Measurements from ENCODE around the gene PTPN12.
"Not testable (repeated sequence)": the region's sequence is repeated elsewhere in the genome, so short reads cannot be mapped to it uniquely, and the experiment has no call there.

The PTPN12 gene

GRCh38 chr7:77538281-77539212, 1.5 kb downstream of the PTPN12 start:
- peak; percentile 47 for DNase-seq

GRCh38 chr7:77540402-77540822, 3.3 kb downstream of the PTPN12 start:
- DNase-seq, result no peak

GRCh38 chr7:77540993-77541392, 3.9 kb downstream of the PTPN12 start:
- DNase-seq, result not testable (repeated sequence)

DNA sequence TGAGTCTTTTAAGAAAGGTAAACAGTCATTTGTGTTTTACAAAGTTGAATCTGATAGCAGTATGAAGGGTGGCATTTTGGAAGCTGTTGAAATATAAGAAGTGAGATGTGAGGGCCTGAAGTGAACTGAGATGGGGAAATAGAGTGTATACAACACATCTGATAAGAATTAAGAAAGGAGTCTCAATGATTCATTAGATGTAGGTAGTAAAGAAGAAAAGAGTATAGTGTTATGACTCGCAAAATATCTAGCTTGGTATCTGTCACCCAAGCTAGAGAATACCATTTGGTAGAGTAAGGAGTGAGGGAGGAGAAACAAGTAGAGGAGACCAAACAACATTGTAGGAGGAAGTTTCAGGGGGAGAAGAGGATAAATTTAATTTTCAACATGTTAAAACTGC, 5.3 kb downstream of the PTPN12 start:
- no peak for DNase-seq

DNA sequence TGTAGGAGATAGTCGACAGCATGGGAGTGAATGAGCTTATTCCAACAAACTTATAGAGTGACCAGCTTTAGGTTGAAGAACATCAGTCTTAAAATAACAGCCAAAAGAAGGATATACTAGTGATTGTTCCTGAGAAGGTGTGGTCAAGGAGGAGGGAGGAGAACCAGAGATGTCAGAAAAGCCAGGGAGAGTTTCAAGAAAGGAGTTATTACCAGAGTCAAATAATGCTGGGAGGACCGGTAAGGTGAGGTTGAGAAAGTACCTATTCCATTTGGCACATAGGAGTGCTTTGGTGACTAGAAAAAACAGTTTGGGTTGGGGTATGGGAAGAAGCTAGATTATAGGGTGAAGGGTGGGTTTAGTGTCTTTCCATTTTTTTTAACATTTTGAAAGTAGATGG, 5.8 kb downstream of the PTPN12 start:
- DNase-seq, result no peak

- no peak for DNase-seq
These were observed 6.8 kb downstream of the PTPN12 start for GRCh38 chr7:77543910-77544309.

GRCh38 chr7:77544518-77544917, 7.4 kb downstream of the PTPN12 start:
- DNase-seq, result no peak

- DNase-seq, result no peak
These were observed 11.1 kb downstream of the PTPN12 start for GRCh38 chr7:77548206-77548605.

GRCh38 chr7:77549106-77549870, 12.2 kb downstream of the PTPN12 start:
- no peak for DNase-seq

GRCh38 chr7:77550586-77550985, 13.5 kb downstream of the PTPN12 start:
- DNase-seq, result no peak

- DNase-seq, result no peak
These were observed 16.0 kb downstream of the PTPN12 start for GRCh38 chr7:77553123-77553522.

- no peak for DNase-seq
These were observed 21.3 kb downstream of the PTPN12 start for GRCh38 chr7:77558284-77558967.

- no peak for DNase-seq
These were observed 24.3 kb downstream of the PTPN12 start for GRCh38 chr7:77561352-77561751.

DNA sequence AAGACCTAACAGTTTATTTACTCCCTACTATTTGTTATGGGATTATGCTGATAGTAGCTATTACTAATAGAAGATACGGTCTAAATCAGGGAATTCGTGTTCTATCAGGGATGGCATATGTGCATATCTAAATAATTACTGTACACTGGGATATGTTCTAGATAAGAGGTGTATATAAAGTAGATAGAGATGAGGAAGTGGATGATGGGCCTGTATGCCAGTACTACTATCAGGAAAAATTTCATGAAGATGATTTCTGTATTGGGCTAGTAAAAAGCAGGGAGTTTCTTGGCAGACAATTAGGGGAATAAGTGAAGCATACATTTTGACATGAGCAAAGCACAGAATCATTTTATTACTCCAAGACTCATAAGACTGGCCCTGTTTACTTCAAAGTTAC, 26.2 kb downstream of the PTPN12 start:
- DNase-seq, result no peak

GRCh38 chr7:77565917-77566316, 28.8 kb downstream of the PTPN12 start:
- DNase-seq, result no peak

DNA sequence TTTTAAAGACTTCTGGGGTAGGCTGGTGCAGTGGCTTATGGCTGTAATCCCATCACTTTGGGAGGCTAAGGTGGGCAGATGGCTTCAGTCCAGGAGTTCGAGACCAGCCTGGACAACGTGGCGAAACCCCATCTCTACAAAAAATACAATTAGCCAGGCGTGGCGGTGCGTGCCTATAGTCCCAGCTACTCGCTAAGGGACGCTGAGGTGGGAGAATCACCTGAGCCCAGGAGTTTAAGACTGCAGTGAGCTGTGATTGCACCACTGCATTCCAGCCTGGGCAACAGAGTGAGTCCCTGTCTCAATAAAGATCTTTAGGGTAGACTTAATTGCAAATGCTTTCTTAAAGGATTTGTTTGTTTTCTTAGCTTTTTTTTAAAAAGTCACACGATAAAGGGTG, 29.3 kb downstream of the PTPN12 start:
- no peak for DNase-seq

DNA sequence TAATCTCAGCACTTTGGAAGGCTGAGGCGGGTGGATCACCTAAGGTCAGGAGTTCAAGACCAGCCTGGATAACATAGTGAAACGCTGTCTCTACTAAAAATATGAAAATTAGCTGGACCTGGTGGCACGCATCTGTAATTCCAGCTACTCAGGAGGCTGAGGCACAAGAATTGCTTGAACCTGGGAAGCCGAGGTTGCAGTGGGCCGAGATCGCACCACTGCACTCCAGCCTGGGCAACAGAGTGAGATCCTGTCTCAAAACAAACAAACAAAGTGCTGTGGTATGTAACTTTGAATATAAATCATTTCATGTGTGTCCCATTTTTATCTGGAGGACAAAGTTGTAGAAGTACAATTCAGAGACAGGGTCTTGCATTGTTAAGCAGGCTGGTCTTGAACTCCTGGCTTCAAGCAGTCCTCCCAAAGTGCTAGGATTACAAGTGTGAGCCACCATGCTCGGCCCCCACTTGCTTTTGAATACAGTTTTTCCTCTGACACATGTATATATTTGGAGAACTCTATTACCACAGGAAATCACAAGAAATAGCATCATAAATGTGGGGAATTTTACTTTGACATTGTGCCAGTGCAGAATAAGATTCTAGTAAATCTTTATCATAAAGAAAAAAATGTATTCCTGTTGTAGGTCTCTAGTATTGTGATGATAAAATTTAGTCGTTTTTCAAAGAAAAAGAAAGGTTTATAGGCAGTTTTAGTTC, 32.6 kb downstream of the PTPN12 start:
- no peak for DNase-seq

DNA sequence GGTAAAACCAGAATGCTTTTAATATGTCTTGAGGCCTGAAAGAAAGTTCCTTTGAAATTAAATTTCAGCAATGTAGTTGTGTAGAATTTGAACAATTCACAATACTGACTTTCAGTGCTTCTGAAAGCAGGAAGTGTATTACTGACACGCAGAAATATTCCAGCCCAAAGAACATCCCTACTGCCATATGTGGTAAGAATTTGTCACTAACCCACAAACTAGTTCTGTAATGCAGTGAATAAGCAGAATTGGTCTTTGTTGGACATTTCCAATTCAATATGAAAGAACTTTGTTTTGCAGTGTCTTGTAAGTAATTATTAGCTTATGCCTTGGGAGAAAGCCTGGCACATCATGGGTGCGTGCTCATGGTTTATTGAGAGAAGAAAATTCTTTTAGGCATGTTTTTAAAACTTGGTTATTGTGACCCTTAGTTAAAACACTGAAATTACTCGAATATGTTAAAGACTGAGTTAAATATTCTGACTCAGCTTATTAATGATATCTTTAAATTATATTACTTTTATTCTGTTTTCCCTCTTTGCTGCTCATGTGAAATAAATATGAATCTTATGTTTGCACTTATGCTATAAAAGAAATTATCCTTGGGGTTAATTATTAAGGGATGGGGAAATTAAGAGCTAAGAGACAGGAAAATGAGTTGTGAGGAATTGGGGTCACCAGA, 33.4 kb downstream of the PTPN12 start:
- DNase-seq, result no peak

GRCh38 chr7:77571801-77572200, 34.7 kb downstream of the PTPN12 start:
- DNase-seq, result no peak

- no peak for DNase-seq
These were observed 38.1 kb downstream of the PTPN12 start for GRCh38 chr7:77575187-77575586.

- DNase-seq, result no peak
These were observed 39.8 kb downstream of the PTPN12 start for GRCh38 chr7:77576856-77577255.

DNA sequence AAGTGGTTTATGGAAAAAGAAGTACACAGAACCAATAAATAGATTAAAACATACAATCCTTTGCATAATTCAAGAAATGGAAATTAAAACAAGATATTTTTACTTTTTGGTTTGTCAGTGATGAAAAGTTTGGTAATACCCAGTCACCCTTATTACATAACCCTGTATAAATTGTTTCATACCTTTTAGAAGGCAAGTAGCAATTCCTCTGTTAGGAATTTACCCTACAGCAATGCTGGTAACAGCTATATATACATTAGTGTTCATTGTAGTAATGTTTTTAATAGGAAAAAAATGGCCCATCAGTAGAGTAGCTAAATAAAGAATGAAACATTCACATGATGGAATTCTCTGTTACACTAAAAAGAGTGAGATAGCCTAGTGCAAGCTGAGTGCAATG, 42.7 kb downstream of the PTPN12 start:
- DNase-seq, result no peak
